K562 (cell line): Measurements from ENCODE around the gene GJA4. TPM values are rescaled to one million over a fixed set of nuclear protein-coding genes. Genes with fewer than 3 reads are reported as not detected.

Source experiments
- ATAC-seq: fragments of 200-7000 bp; cut with Tn5 transposase; 3 replicates; pipeline ENCODE4 v1.9.1; 2020; ENCODE audit warnings: moderate library complexity
- BruUV-seq: library from RNA; stranded (reverse); fragments of 400-500 nt; replicated peaks from 2 replicates; lab custom pipeline; 2021; lab: Mats Ljungman, UMichigan
- CTCF ChIA-PET: fragments of 300-600 bp; formaldehyde crosslinking; extraction: SDS; loops from one replicate; lab custom pipeline; 2021; ENCODE audit warnings: low intra/inter-chr PET ratio; lab: Yijun Ruan, JAX
- POLR2A ChIA-PET: fragments of 300-600, 350-650 bp; sonication (Branson Sonifier 250); formaldehyde crosslinking; extraction: SDS; loops from one replicate; lab custom pipeline; 2021; ENCODE audit warnings: antibody characterized with exemption, inconsistent platforms; lab: Yijun Ruan, JAX
- DNase-seq, 4 experiments: peaks; one replicate each; pipeline versions ENCODE4 v3.0.0 to v3.0.0-alpha.2; 2011 to 2018; ENCODE audit warnings: low spot score in 3 of 4, mixed read lengths in 3 of 4; ENCODE audit errors: extremely low read depth in 1 of 4
- FAIRE-seq: peaks from 2 replicates; lab custom pipeline; 2011; peaks lifted over from hg19 to GRCh38; lab: Jason Lieb, UNC
- H2AFZ ChIP-seq: 2 replicates; pipeline ENCODE4 v1.6.0; 2011; ENCODE audit warnings: low read depth, low read length, control low read depth, inconsistent platforms
- H3K27ac ChIP-seq: fragments of 200-600 bp; 3 replicates; pipeline ENCODE4 v1.8.0; 2011; ENCODE audit warnings: low read depth, mild to moderate bottlenecking, control low read depth, inconsistent platforms, low read length, moderate library complexity, mixed read lengths; ENCODE audit errors: extremely low read depth
- H3K27me3 ChIP-seq, 2 experiments: fragments of 300-600 bp in 1 of 2; 2 replicates in 1 of 2; 3 replicates in 1 of 2; pipeline versions ENCODE4 v1.6.0 to v1.8.0; 2011; ENCODE audit warnings: inconsistent platforms in 2 of 2, low read length in 2 of 2, mild to moderate bottlenecking in 1 of 2, mixed read lengths in 1 of 2, moderate library complexity in 1 of 2; ENCODE audit not compliant: control insufficient read depth in 2 of 2, insufficient read depth in 2 of 2
- H3K36me3 ChIP-seq: fragments of 300-600 bp; 3 replicates; pipeline ENCODE4 v1.8.0; 2011; ENCODE audit warnings: mild to moderate bottlenecking, low read length, inconsistent platforms; ENCODE audit not compliant: control insufficient read depth, insufficient read depth
- H3K4me1 ChIP-seq, 2 experiments: fragments of 200-600 bp in 1 of 2; replicated peaks in 1 of 2; 2 replicates in 1 of 2; 3 replicates in 1 of 2; pipeline versions ENCODE4 v1.5.1 to v1.8.0; 2011; ENCODE audit warnings: inconsistent platforms in 2 of 2, low read length in 2 of 2, mild to moderate bottlenecking in 1 of 2, mixed read lengths in 1 of 2, moderate library complexity in 1 of 2; ENCODE audit not compliant: control insufficient read depth in 2 of 2, insufficient read depth in 2 of 2
- H3K4me2 ChIP-seq: 2 replicates; pipeline ENCODE4 v1.6.1; 2011; ENCODE audit warnings: low read length, control low read depth, inconsistent platforms, mixed read lengths; ENCODE audit not compliant: insufficient read depth
- H3K4me3 ChIP-seq: fragments of 200-600 bp; sonication (generic), shearing (Covaris generic); 2 replicates; pipeline ENCODE4 v1.5.1; 2016; ENCODE audit warnings: control low read depth, inconsistent platforms
- H3K79me2 ChIP-seq: fragments of 200-600 bp; 3 replicates; pipeline ENCODE4 v1.8.0; 2011; ENCODE audit warnings: low read length, inconsistent platforms; ENCODE audit not compliant: control insufficient read depth, insufficient read depth
- H3K9ac ChIP-seq, 2 experiments: 2 replicates each; pipeline versions ENCODE4 v1.6.0 to v1.6.1; 2011; ENCODE audit warnings: low read depth in 2 of 2, low read length in 2 of 2, control low read depth in 1 of 2, inconsistent platforms in 1 of 2, mild to moderate bottlenecking in 1 of 2, mixed read lengths in 1 of 2; ENCODE audit not compliant: insufficient read depth in 1 of 2
- H3K9me1 ChIP-seq: one replicate; pipeline ENCODE4 v1.6.0; 2011; ENCODE audit warnings: inconsistent platforms, mild to moderate bottlenecking, low read length, moderate library complexity; ENCODE audit not compliant: control insufficient read depth, insufficient read depth
- H3K9me3 ChIP-seq: replicated peaks from 2 replicates; pipeline ENCODE4 v1.5.1; 2011; ENCODE audit warnings: low read depth, low read length, inconsistent platforms; ENCODE audit not compliant: control insufficient read depth, insufficient read depth
- H4K20me1 ChIP-seq: replicated peaks from 2 replicates; pipeline ENCODE4 v1.6.1; 2011; ENCODE audit warnings: low read length, inconsistent platforms, mixed read lengths; ENCODE audit not compliant: control insufficient read depth, insufficient read depth
- CEBPB ChIP-seq: fragments of 450-650 bp; IDR thresholded peaks from 2 replicates; pipeline ENCODE4 v1.6.1; 2016; ENCODE audit warnings: missing genetic modification characterization, missing compliant biosample characterization
- FOXK2 ChIP-seq, 2 experiments: fragments of 450-650 bp; IDR thresholded peaks in 1 of 2; conservative IDR thresholded peaks in 1 of 2; 2 replicates each; pipeline ENCODE4 v1.6.1; 2016; ENCODE audit warnings: low read depth in 2 of 2, mild to moderate bottlenecking in 1 of 2
- HDAC2 ChIP-seq: fragments of 450-650 bp; IDR thresholded peaks from 2 replicates; pipeline ENCODE4 v1.6.1; 2016; ENCODE audit warnings: mild to moderate bottlenecking
- MCM2 ChIP-seq: fragments of 450-650 bp; IDR thresholded peaks from 2 replicates; pipeline ENCODE4 v1.6.1; 2017; ENCODE audit warnings: low read depth, mild to moderate bottlenecking
- POLR3A ChIP-seq: IDR thresholded peaks from 2 replicates; pipeline ENCODE4 v1.6.1; 2011; ENCODE audit warnings: borderline replicate concordance, mild to moderate bottlenecking, moderate library complexity; ENCODE audit not compliant: insufficient read length, insufficient read depth; ENCODE audit errors: extremely low read depth
- RUNX1 ChIP-seq: sonication (generic); IDR thresholded peaks from 2 replicates; pipeline ENCODE4 v1.6.1; 2016; ENCODE audit warnings: antibody characterized with exemption, low read depth
- ZBTB34 ChIP-seq: fragments of 250-450 bp; sonication (Bioruptor Pico); IDR thresholded peaks from 2 replicates; pipeline ENCODE4 v1.8.0; 2021; ENCODE audit warnings: mild to moderate bottlenecking, moderate library complexity
- ZNF12 ChIP-seq: sonication (generic); formaldehyde crosslinking; IDR thresholded peaks from 2 replicates; pipeline ENCODE4 v1.4.0; 2020; ENCODE audit warnings: mild to moderate bottlenecking, missing genetic modification reagents
- WGBS: fragments of 100-300 bp; shearing (Covaris generic); methylation state at CpG from one replicate; pipeline ENCODE4 v1.1.6; 2016; ENCODE audit warnings: low coverage, mixed read lengths; ENCODE audit not compliant: insufficient coverage; ENCODE audit errors: missing lambda C conversion rate; 5-methylcytosine and 5-hydroxymethylcytosine counted together
- in situ Hi-C: fragments of 300-500 bp; cut with MboI; formaldehyde crosslinking; loops from 4 replicates; pipeline ENCODE4 v1.15.0; 2018; ENCODE audit warnings: inconsistent platforms, mixed read lengths
- intact Hi-C: fragments of 100-400 bp; cut with micrococcal nuclease; formaldehyde crosslinking; loops from 2 replicates; pipeline ENCODE4 v1.14.2; 2022
- polyA plus RNA-seq, 8 experiments: library from polyadenylated mRNA; depleted of rRNA in 4 of 8; stranded (reverse) in 5 of 8; unstranded in 3 of 8; fragments of >200 nt; fragmentation: Nextera tagmentation in 2 of 8; fragmentation: Illumina TruSeq in 1 of 8; extraction: Ambion mirVana in 2 of 8; extraction: Trizol in 1 of 8; gene quantifications; 2 replicates each; pipeline versions ENCODE4 v1.2.1 to v1.2.3, GENCODE V29; 2011 to 2014; ENCODE audit warnings: inconsistent platforms in 1 of 8, missing spikeins in 1 of 8
- total RNA-seq, 7 experiments: library from RNA; depleted of rRNA in 6 of 7; stranded (reverse); fragments of >200 nt in 6 of 7; fragmentation: Illumina TruSeq in 2 of 7; extraction: Trizol in 2 of 7; gene quantifications; 2 replicates each; pipeline versions ENCODE4 v1.2.1 to v1.2.3, GENCODE V29; 2011 to 2021; ENCODE audit warnings: low replicate concordance in 1 of 7

GJA4 gene
- total and polyA plus RNA-seq, 9 of the 15 experiments (the other 6 are each of a cell fraction or from before 2014, with no cell fraction given), result 0.16 to 0.24 TPM; not detected in 7

GRCh38 chr1:34749992-34750391 lies 42.8 kb upstream of the GJA4 start:
- CTCF ChIA-PET, result no interaction called here
- Histone ChIP-seq H3K4me1 (no peaks in the 10 kb centered on the region), H3K4me3 (no peak overlapping the region), H3K79me2 (no peaks in the 10 kb centered on the region), H3K27ac (no peak overlapping the region), H3K4me2 (no peak overlapping the region), H2AFZ (no peak overlapping the region; the same call in 1 of the 2 replicates), H3K9me1 (no peaks in the 10 kb centered on the region), H4K20me1 (0 out of 2 replicates have a peak, but pooled peaks cover 6% of the 10 kb centered on the region), H3K27me3 (peaks cover 6 to 20% of the 10 kb centered on the region in 2 experiments; a peak in 3 of 5 replicates), H3K9ac (no peak overlapping the region), H3K9me3 (no peaks in the 10 kb centered on the region), H3K36me3 (no peaks in the 10 kb centered on the region)
- ATAC-seq (no peak), DNase-seq (no peak), FAIRE-seq (no peak)
- POLR2A ChIA-PET, result interaction anchor here (1.9 kb wide), 1 partner anchor 9 kb away, joined by 4 read pairs; the partner anchor contains the start of gene GJB4
- no TSS peak for BruUV-seq
- WGBS, result under 1% methylated on average over 8 of the region's 8 CpGs
- in situ Hi-C loops, result loop anchor here (10.0 kb wide), 1 partner anchor 1115 kb away; no protein-coding TSS in a partner anchor
- TF ChIP-seq POLR3A, result no peak
- no peak for TF ChIP-seq HDAC2
- no peak for TF ChIP-seq CEBPB
- no peak for TF ChIP-seq FOXK2 (conservative IDR thresholded peaks at IDR 0.05 in 1 of 2, IDR thresholded peaks at IDR 0.05 in 1 of 2; ENCODE audit: low read depth in 2 of 2)
- no peak for TF ChIP-seq ZNF12 (CRISPR knock-in tag)
- TF ChIP-seq ZBTB34 (CRISPR knock-in tag), result no peak
- TF ChIP-seq MCM2, result no peak
- no peak for TF ChIP-seq RUNX1
- intact Hi-C loops, result no loop called here
